ENCODE measurements around the gene AHCTF1. TPM values are rescaled to one million over a fixed set of nuclear protein-coding genes. Genes with fewer than 3 reads are reported as not detected.
A peak's percentile ranks its signal among the peaks of the same experiment; 100 is the strongest.
"Not testable (repeated sequence)": the region's sequence is repeated elsewhere in the genome, so short reads cannot be mapped to it uniquely, and the experiment has no call there.

AHCTF1 gene
- polyA plus RNA-seq, 4 donors, result 6.2 to 20.0 (median 8.5) TPM

DNA sequence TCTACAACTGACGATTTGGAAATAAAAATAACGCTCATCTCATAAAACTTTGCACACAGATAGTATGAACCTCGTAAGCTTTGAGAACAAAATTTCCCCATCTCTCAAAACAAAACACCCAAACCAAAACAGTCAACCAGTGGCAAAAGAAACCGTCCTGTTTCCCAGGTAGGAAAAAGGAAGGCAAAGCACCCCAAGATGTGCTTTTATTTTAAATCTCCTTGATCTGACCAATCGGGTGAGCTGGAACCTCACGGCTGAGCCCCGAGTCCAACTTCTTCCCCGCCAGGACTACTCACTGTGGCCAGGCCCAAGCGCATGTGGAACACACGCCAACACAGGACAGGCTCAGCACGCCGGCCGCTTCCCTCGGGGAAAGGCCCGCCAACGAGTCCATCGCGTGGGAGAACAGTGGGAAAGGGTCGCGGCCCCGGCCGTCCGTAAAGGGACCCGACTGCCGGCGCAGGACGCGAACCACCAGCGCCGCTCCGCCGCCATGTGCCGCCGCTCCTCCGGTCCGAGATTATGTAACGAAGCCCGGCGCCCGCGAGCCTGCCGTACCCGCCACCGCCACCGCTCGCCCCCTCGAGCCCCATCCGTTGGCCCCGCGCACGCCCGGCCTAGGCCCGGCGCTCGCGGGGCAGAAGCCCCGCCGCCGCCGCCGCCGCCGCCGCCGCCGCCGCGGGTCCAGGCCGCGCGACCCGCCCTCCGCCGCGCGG lies 759 bp downstream of the AHCTF1 start:
- Histone ChIP-seq H3K4me1 (ENCODE audit: control insufficient read depth in 3 of 3, insufficient read depth in 2 of 3, low read depth in 1 of 3, low read length in 2 of 3) (peaks cover 2 to 4% (median 3%) of the 10 kb centered on the region in 3 donors), H3K27ac (ENCODE audit: low read depth in 1 of 3, low read length in 2 of 3) (peak overlapping the region; percentile 91 to 98 (median 94)), H3K4me3 (ENCODE audit: low read depth in 1 of 3, low read length in 3 of 3) (peak overlapping the region; percentile 73 to 76 (median 76)), H3K36me3 (ENCODE audit: control insufficient read depth in 3 of 3, insufficient read depth in 2 of 3, low read depth in 1 of 3, low read length in 3 of 3) (peaks cover 0 to 18% (median 0%) of the 10 kb centered on the region in 3 donors), H3K9me3 (ENCODE audit: control insufficient read depth in 2 of 2, insufficient read depth in 1 of 2, low read depth in 1 of 2, low read length in 1 of 2) (peaks cover 0 to under 1% of the 10 kb centered on the region in 2 donors), H3K27me3 (ENCODE audit: control insufficient read depth in 3 of 3, insufficient read depth in 3 of 3, low read length in 3 of 3) (no peaks in the 10 kb centered on the region)
- 1% methylated on average over 26 to 76 of the region's 76 CpGs for WGBS, 3 donors
- DNase-seq (peak; percentile 62 to 78), FAIRE-seq (no peak)

DNA sequence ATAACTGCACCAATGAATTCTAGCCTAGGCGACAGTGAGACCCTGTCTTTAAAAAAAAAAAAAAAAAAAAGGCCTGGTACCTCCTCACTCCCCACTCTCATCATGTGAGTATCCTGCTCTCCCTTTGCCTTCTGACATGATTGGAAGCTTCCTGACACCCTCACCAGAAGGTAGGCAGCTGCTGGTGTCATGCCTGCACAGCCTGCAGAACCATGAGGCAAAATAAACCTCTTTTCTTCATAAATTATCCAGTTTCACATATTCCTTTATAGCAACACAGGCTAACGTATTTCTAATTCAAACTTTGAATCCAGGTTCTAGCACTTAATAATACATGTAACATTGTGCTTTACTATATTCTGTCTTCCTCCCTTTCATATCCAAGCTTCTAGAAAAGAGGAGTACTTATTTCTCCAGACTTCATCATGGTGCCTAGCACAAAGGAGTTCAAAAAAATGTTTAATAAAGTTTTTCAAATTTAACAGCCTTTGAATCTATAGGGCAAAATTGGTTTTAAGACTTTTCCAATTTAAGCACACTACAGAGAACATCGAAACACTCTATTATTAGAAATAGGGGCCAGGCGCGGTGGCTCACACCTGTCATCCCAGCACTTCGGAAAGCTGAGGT lies 5.6 kb downstream of the AHCTF1 start:
- no peak for FAIRE-seq
- Histone ChIP-seq H3K36me3 (ENCODE audit: control insufficient read depth in 3 of 3, insufficient read depth in 2 of 3, low read depth in 1 of 3, low read length in 3 of 3) (peaks cover 0 to 23% (median 0%) of the 10 kb centered on the region in 3 donors), H3K4me1 (ENCODE audit: control insufficient read depth in 3 of 3, insufficient read depth in 2 of 3, low read depth in 1 of 3, low read length in 2 of 3) (peaks cover 2 to 8% (median 3%) of the 10 kb centered on the region in 3 donors), H3K9me3 (ENCODE audit: control insufficient read depth in 2 of 2, insufficient read depth in 1 of 2, low read depth in 1 of 2, low read length in 1 of 2) (peaks cover 0 to 5% of the 10 kb centered on the region in 2 donors), H3K27ac (ENCODE audit: low read depth in 1 of 3, low read length in 2 of 3) (no peak overlapping the region), H3K4me3 (ENCODE audit: low read depth in 1 of 3, low read length in 3 of 3) (no peak overlapping the region), H3K27me3 (ENCODE audit: control insufficient read depth in 3 of 3, insufficient read depth in 3 of 3, low read length in 3 of 3) (no peaks in the 10 kb centered on the region)
- no peak for DNase-seq
- WGBS, 3 donors, result 96 to 99% (median 97%) methylated on average over 6 of the region's 6 CpGs

DNA sequence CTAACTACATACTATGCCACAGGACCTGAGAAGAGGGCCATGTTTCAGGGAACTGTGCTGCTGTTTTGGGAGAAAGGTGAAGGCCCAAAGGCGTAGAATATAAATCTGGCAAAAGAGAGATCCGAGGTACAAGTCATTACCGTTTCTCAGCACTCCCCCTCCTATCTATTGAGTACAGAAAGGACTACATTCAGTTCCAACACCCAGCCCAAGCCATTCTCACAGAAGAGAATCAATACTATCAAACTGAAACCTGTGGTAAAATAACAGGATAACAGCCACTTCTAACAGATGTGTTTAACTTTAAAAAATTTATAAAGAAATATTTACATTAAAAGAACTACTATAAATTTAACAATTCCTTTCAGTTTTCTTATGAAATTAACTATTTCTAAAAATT lies 7.8 kb downstream of the AHCTF1 start:
- DNase-seq (no peak), FAIRE-seq (no peak)
- Histone ChIP-seq H3K4me1 (ENCODE audit: control insufficient read depth in 3 of 3, insufficient read depth in 2 of 3, low read depth in 1 of 3, low read length in 2 of 3) (peaks cover 0 to 4% (median 0%) of the 10 kb centered on the region in 3 donors), H3K9me3 (ENCODE audit: control insufficient read depth in 2 of 2, insufficient read depth in 1 of 2, low read depth in 1 of 2, low read length in 1 of 2) (peaks cover 0 to 5% of the 10 kb centered on the region in 2 donors), H3K27me3 (ENCODE audit: control insufficient read depth in 3 of 3, insufficient read depth in 3 of 3, low read length in 3 of 3) (no peaks in the 10 kb centered on the region), H3K36me3 (ENCODE audit: control insufficient read depth in 3 of 3, insufficient read depth in 2 of 3, low read depth in 1 of 3, low read length in 3 of 3) (peaks cover 0 to 19% (median 0%) of the 10 kb centered on the region in 3 donors), H3K4me3 (ENCODE audit: low read depth in 1 of 3, low read length in 3 of 3) (no peak overlapping the region), H3K27ac (ENCODE audit: low read depth in 1 of 3, low read length in 2 of 3) (no peak overlapping the region)
- WGBS, 3 donors, result 76 to 83% (median 78%) methylated on average over 3 of the region's 3 CpGs

DNA sequence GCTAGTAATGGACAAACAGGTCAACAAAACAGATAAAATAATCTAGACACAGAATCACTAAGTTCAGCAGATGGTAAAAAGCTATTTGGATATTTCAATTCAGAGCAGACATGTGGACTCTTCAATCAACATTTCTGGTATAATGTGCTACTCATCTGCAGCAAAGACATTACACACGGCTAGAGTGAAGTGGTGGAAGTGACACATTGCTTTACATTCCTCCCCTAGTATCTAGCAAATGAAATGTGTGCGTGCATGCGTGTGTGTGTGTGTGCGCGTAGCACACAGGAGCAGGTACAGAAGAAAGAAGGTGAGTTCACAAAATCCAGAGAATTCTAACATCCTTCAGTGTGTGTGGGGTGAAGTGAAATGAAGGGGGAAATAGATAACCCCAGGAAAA lies 8.3 kb downstream of the AHCTF1 start:
- 87 to 97% (median 91%) methylated on average over 5 of the region's 5 CpGs for WGBS, 3 donors
- Histone ChIP-seq H3K4me1 (ENCODE audit: control insufficient read depth in 3 of 3, insufficient read depth in 2 of 3, low read depth in 1 of 3, low read length in 2 of 3) (peaks cover 0 to 4% (median 0%) of the 10 kb centered on the region in 3 donors), H3K9me3 (ENCODE audit: control insufficient read depth in 2 of 2, insufficient read depth in 1 of 2, low read depth in 1 of 2, low read length in 1 of 2) (peaks cover 0 to 5% of the 10 kb centered on the region in 2 donors), H3K27ac (ENCODE audit: low read depth in 1 of 3, low read length in 2 of 3) (no peak overlapping the region), H3K36me3 (ENCODE audit: control insufficient read depth in 3 of 3, insufficient read depth in 2 of 3, low read depth in 1 of 3, low read length in 3 of 3) (peaks cover 0 to 18% (median 0%) of the 10 kb centered on the region in 3 donors), H3K27me3 (ENCODE audit: control insufficient read depth in 3 of 3, insufficient read depth in 3 of 3, low read length in 3 of 3) (no peaks in the 10 kb centered on the region), H3K4me3 (ENCODE audit: low read depth in 1 of 3, low read length in 3 of 3) (no peak overlapping the region)
- no peak for DNase-seq
- FAIRE-seq, result no peak

DNA sequence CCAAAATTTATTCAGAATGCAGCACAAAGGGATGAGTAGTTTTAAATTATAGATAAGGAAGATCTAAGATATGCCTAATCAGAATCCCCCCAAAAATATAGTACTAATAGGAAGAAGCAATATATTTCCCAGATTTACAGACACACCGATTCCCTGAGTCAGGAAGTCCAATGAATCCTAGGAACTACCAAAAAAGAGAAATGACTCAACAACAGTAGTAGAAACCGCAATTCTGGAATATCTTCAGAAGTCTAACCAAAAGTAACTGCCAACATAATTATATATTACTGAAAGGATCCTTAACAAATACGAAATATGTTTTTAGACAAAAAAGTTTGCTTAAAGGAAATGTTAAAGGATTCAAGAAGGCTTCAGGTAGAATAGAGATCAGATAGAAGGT lies 10.3 kb downstream of the AHCTF1 start:
- no peak overlapping the region for H3K4me3 ChIP-seq (ENCODE audit: low read depth in 1 of 3, low read length in 3 of 3)
- peaks cover 0 to 4% (median 0%) of the 10 kb centered on the region in 3 donors for H3K4me1 ChIP-seq (ENCODE audit: control insufficient read depth in 3 of 3, insufficient read depth in 2 of 3, low read depth in 1 of 3, low read length in 2 of 3)
- H3K27me3 ChIP-seq (ENCODE audit: control insufficient read depth in 3 of 3, insufficient read depth in 3 of 3, low read length in 3 of 3), result no peaks in the 10 kb centered on the region
- FAIRE-seq (no peak), DNase-seq (no peak)
- H3K36me3 ChIP-seq (ENCODE audit: control insufficient read depth in 3 of 3, insufficient read depth in 2 of 3, low read depth in 1 of 3, low read length in 3 of 3), result peaks cover 0 to 10% (median 2%) of the 10 kb centered on the region in 3 donors
- WGBS, 3 donors, result 86 to 96% (median 87%) methylated on average over 3 of the region's 3 CpGs
- H3K9me3 ChIP-seq (ENCODE audit: control insufficient read depth in 2 of 2, insufficient read depth in 1 of 2, low read depth in 1 of 2, low read length in 1 of 2), result peaks cover 0 to 5% of the 10 kb centered on the region in 2 donors
- no peak overlapping the region for H3K27ac ChIP-seq (ENCODE audit: low read depth in 1 of 3, low read length in 2 of 3)

DNA sequence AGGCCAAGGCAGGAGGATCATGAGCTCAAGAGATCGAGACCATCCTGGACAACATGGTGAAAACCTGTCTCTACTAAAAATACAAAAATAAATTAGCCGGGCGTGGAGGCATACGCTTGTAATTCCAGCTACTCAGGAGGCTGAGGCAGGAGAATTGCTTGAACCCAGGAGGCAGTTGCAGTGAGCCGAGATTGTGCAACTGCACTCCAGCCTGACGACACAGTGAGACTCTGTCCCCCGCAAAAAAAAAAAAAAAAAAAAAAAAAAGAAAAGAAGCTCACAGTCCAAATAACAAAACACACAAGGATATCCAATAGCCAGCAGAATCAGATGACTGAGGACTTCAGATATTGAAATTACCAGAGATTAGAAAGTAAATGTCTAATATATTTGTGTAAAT lies 11.8 kb downstream of the AHCTF1 start:
- no peaks in the 10 kb centered on the region for H3K9me3 ChIP-seq (ENCODE audit: control insufficient read depth in 2 of 2, insufficient read depth in 1 of 2, low read depth in 1 of 2, low read length in 1 of 2)
- WGBS, 3 donors, result 91 to 93% (median 91%) methylated on average over 7 of the region's 7 CpGs
- H3K27me3 ChIP-seq (ENCODE audit: control insufficient read depth in 3 of 3, insufficient read depth in 3 of 3, low read length in 3 of 3), result no peaks in the 10 kb centered on the region
- no peaks in the 10 kb centered on the region for H3K4me1 ChIP-seq (ENCODE audit: control insufficient read depth in 3 of 3, insufficient read depth in 2 of 3, low read depth in 1 of 3, low read length in 2 of 3)
- H3K4me3 ChIP-seq (ENCODE audit: low read depth in 1 of 3, low read length in 3 of 3), result no peak overlapping the region
- no peak overlapping the region for H3K27ac ChIP-seq (ENCODE audit: low read depth in 1 of 3, low read length in 2 of 3)
- no peak for FAIRE-seq
- H3K36me3 ChIP-seq (ENCODE audit: control insufficient read depth in 3 of 3, insufficient read depth in 2 of 3, low read depth in 1 of 3, low read length in 3 of 3), result peaks cover 0 to 2% (median 2%) of the 10 kb centered on the region in 3 donors
- DNase-seq, result peak in 1 of 2 donors; percentile 18

DNA sequence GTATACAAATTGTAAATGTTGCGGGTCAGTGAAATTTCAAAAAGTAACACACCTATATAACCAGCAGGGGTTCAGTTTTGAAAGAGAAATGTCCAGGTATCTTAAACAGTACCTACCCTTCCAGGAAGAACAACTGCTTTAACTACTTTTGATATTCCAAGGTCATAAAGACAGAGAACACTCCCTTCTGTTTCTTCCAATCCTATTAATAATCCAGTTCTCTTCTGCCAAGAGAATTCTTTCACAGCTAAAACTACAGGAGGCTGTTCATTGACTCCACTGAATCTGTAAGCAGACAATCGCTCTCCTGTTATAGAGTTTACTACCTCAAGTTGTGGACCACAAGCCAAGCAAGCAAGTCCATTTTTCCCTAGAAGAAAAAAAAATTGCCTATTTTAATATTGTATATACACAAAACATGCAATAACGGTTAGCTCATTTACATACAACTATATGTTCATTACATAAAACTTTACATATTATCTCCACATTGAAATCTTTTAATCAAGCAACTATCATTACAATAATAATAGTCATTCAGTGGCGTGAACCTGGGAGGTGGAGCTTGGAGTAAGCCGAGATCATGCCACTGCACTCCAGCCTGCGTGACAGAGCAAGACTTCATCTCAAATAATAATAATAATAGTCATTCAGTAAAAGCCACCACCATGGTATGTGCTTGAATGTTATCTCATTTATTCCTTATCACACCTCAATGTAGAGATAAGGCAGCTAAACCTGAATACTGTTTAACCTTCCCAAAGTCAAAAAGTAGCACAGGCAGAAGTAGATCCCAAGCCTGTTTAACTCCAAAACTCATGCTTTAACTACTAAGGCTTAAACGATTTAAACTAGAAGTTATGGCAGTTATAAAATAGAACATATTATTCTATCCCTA lies 15.5 kb downstream of the AHCTF1 start:
- Histone ChIP-seq H3K27ac (ENCODE audit: low read depth in 1 of 3, low read length in 2 of 3) (peak overlapping the region in 1 of 3 donors; percentile 32), H3K36me3 (ENCODE audit: control insufficient read depth in 3 of 3, insufficient read depth in 2 of 3, low read depth in 1 of 3, low read length in 3 of 3) (peaks cover 3 to 11% (median 5%) of the 10 kb centered on the region in 3 donors)
- not testable (repeated sequence) for H3K27me3 ChIP-seq (ENCODE audit: control insufficient read depth in 3 of 3, insufficient read depth in 3 of 3, low read length in 3 of 3); DNase-seq; H3K9me3 ChIP-seq (ENCODE audit: control insufficient read depth in 2 of 2, insufficient read depth in 1 of 2, low read depth in 1 of 2, low read length in 1 of 2); H3K4me1 ChIP-seq (ENCODE audit: control insufficient read depth in 3 of 3, insufficient read depth in 2 of 3, low read depth in 1 of 3, low read length in 2 of 3); H3K4me3 ChIP-seq (ENCODE audit: low read depth in 1 of 3, low read length in 3 of 3); FAIRE-seq
- 77 to 88% (median 88%) methylated on average over 7 of the region's 7 CpGs for WGBS, 3 donors

DNA sequence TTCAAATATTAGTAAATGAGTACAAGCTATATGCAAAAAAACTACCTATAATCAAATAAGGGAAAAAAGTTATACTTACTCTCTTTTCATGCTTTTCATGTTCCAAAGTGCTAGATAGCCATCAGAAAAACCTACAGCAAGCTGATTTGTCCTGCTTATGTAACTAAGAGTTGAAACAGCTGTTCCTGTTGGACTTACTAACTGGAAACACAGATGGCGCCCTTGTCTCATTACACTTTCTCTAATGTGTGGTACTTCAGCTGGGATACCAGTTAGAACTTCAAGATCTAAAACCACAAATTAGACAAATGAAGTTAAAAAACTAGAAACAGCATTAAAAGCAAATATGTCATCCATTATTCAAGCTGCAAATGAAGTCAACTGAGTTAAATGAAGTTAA lies 24.3 kb downstream of the AHCTF1 start:
- 72 to 97% (median 85%) methylated on average over 1 of the region's 1 CpG for WGBS, 3 donors

More for the DNA sequence above, 24.3 kb downstream of the AHCTF1 start:
- DNase-seq (peak; percentile 51 to 53), FAIRE-seq (no peak)
- no peak overlapping the region for H3K4me3 ChIP-seq (ENCODE audit: low read depth in 1 of 3, low read length in 3 of 3)
- no peaks in the 10 kb centered on the region for H3K9me3 ChIP-seq (ENCODE audit: control insufficient read depth in 2 of 2, insufficient read depth in 1 of 2, low read depth in 1 of 2, low read length in 1 of 2)
- H3K27ac ChIP-seq (ENCODE audit: low read depth in 1 of 3, low read length in 2 of 3), result no peak overlapping the region
- H3K36me3 ChIP-seq (ENCODE audit: control insufficient read depth in 3 of 3, insufficient read depth in 2 of 3, low read depth in 1 of 3, low read length in 3 of 3), result peaks cover 0 to 24% (median 12%) of the 10 kb centered on the region in 3 donors
- H3K27me3 ChIP-seq (ENCODE audit: control insufficient read depth in 3 of 3, insufficient read depth in 3 of 3, low read length in 3 of 3), result no peaks in the 10 kb centered on the region
- H3K4me1 ChIP-seq (ENCODE audit: control insufficient read depth in 3 of 3, insufficient read depth in 2 of 3, low read depth in 1 of 3, low read length in 2 of 3), result peaks cover 0 to 2% (median 0%) of the 10 kb centered on the region in 3 donors

Data from small intestine (tissue), 7 donors.